ENCODE measurements around the gene RASA2. TPM values are rescaled to one million over a fixed set of nuclear protein-coding genes. Genes with fewer than 3 reads are reported as not detected.

The RASA2 gene
- polyA plus RNA-seq (ENCODE audit: low read depth in 6 of 6), result 10 to 100 TPM; 23.8 to 61.4 (median 49.6) TPM

GRCh38 chr3:141486746-141487520, at the start of gene RASA2:
Gene RASA2, plus strand, starts transcription at chr3:141487027. Its CDS starts 57 bp downstream, at chr3:141487084.
- H3K36me3 Mint-ChIP-seq, result peaks cover 0 to 13% of the 10 kb centered on the region in 2 donors
- DNase-seq (peak; percentile 70), ATAC-seq (ENCODE audit: low read depth in 2 of 2) (peak; percentile 65 to 68)
- peaks cover 64 to 75% (median 73%) of the 10 kb centered on the region in 3 donors for H3K4me1 Mint-ChIP-seq
- H3K9me3 Mint-ChIP-seq, result peaks cover 0 to 2% (median 0%) of the 10 kb centered on the region in 7 donors
- peak within 1 kb of the TSS; percentile 85 to 99 (median 96) for H3K27ac Mint-ChIP-seq
- H3K4me3 Mint-ChIP-seq, result peak within 1 kb of the TSS; percentile 83 to 97 (median 93)
- H3K27me3 Mint-ChIP-seq, result no peaks in the 10 kb centered on the region

- Mint-ChIP-seq H3K4me1 (peaks cover 5 to 24% (median 8%) of the 10 kb centered on the region in 3 donors), H3K27me3 (no peaks in the 10 kb centered on the region), H3K27ac (peak overlapping the region in 1 of 6 donors; percentile 5), H3K36me3 (peaks cover 8 to 14% of the 10 kb centered on the region in 2 donors), H3K4me3 (no peak overlapping the region), H3K9me3 (no peaks in the 10 kb centered on the region)
- no peak for DNase-seq
- ATAC-seq (ENCODE audit: low read depth in 2 of 2), result no peak
Measured at GRCh38 chr3:141439589-141439988, 47.2 kb upstream of the RASA2 start.

- DNase-seq, result no peak
- peak in 1 of 2 donors; percentile 5 for ATAC-seq (ENCODE audit: low read depth in 2 of 2)
- Mint-ChIP-seq H3K4me1 (peaks cover 5 to 24% (median 8%) of the 10 kb centered on the region in 3 donors), H3K27me3 (no peaks in the 10 kb centered on the region), H3K4me3 (no peak overlapping the region), H3K9me3 (no peaks in the 10 kb centered on the region), H3K36me3 (peaks cover 14% of the 10 kb centered on the region in 2 donors), H3K27ac (peak overlapping the region in 2 of 6 donors; percentile 22 to 74)
Measured at GRCh38 chr3:141440942-141441341, 45.9 kb upstream of the RASA2 start.

GRCh38 chr3:141441381-141442364, 45.2 kb upstream of the RASA2 start:
- Mint-ChIP-seq H3K36me3 (peaks cover 14% of the 10 kb centered on the region in 2 donors), H3K27ac (peak overlapping the region in 2 of 6 donors; percentile 22 to 94), H3K4me3 (peak overlapping the region in 4 of 8 donors; percentile 8 to 35 (median 13)), H3K9me3 (no peaks in the 10 kb centered on the region), H3K4me1 (peaks cover 5 to 24% (median 8%) of the 10 kb centered on the region in 3 donors), H3K27me3 (no peaks in the 10 kb centered on the region)
- ATAC-seq (ENCODE audit: low read depth in 2 of 2), result peak; percentile 100
- peak; percentile 71 for DNase-seq

GRCh38 chr3:141442446-141442845, 44.4 kb upstream of the RASA2 start:
- peaks cover 14% of the 10 kb centered on the region in 2 donors for H3K36me3 Mint-ChIP-seq
- no peaks in the 10 kb centered on the region for H3K9me3 Mint-ChIP-seq
- no peaks in the 10 kb centered on the region for H3K27me3 Mint-ChIP-seq
- DNase-seq, result no peak
- peaks cover 5 to 24% (median 8%) of the 10 kb centered on the region in 3 donors for H3K4me1 Mint-ChIP-seq
- peak overlapping the region in 1 of 6 donors; percentile 94 for H3K27ac Mint-ChIP-seq
- no peak for ATAC-seq (ENCODE audit: low read depth in 2 of 2)
- no peak overlapping the region for H3K4me3 Mint-ChIP-seq

- H3K27ac Mint-ChIP-seq, result no peak overlapping the region
- ATAC-seq (ENCODE audit: low read depth in 2 of 2), result no peak
- peaks cover 5 to 24% (median 8%) of the 10 kb centered on the region in 3 donors for H3K4me1 Mint-ChIP-seq
Measured at GRCh38 chr3:141442914-141443313, 43.9 kb upstream of the RASA2 start.

GRCh38 chr3:141444586-141445285, 42.1 kb upstream of the RASA2 start:
- Mint-ChIP-seq H3K4me3 (no peak overlapping the region), H3K36me3 (peaks cover 14% of the 10 kb centered on the region in 2 donors), H3K9me3 (no peaks in the 10 kb centered on the region), H3K27ac (peak overlapping the region in 1 of 6 donors; percentile 44), H3K27me3 (no peaks in the 10 kb centered on the region), H3K4me1 (peaks cover 5 to 21% (median 8%) of the 10 kb centered on the region in 3 donors)
- ATAC-seq (ENCODE audit: low read depth in 2 of 2), result no peak
- no peak for DNase-seq

More at GRCh38 chr3:141442914-141443313, 43.9 kb upstream of the RASA2 start:
- Mint-ChIP-seq H3K4me3 (no peak overlapping the region), H3K27me3 (no peaks in the 10 kb centered on the region), H3K36me3 (peaks cover 14% of the 10 kb centered on the region in 2 donors), H3K9me3 (no peaks in the 10 kb centered on the region)
- no peak for DNase-seq

GRCh38 chr3:141445990-141446389, 40.8 kb upstream of the RASA2 start:
- Mint-ChIP-seq H3K4me1 (peaks cover 5 to 14% (median 7%) of the 10 kb centered on the region in 3 donors), H3K27me3 (no peaks in the 10 kb centered on the region), H3K9me3 (no peaks in the 10 kb centered on the region), H3K36me3 (peaks cover 14% of the 10 kb centered on the region in 2 donors), H3K27ac (no peak overlapping the region), H3K4me3 (no peak overlapping the region)
- ATAC-seq (ENCODE audit: low read depth in 2 of 2) (no peak), DNase-seq (no peak)

- Mint-ChIP-seq H3K27ac (no peak overlapping the region), H3K27me3 (no peaks in the 10 kb centered on the region), H3K9me3 (no peaks in the 10 kb centered on the region), H3K36me3 (peaks cover 14% of the 10 kb centered on the region in 2 donors), H3K4me3 (no peak overlapping the region), H3K4me1 (peaks cover 0 to 7% (median 0%) of the 10 kb centered on the region in 3 donors)
- no peak for DNase-seq
- ATAC-seq (ENCODE audit: low read depth in 2 of 2), result no peak
Measured at GRCh38 chr3:141446737-141447136, 40.1 kb upstream of the RASA2 start.

- DNase-seq (no peak), ATAC-seq (ENCODE audit: low read depth in 2 of 2) (no peak)
- Mint-ChIP-seq H3K4me1 (peaks cover 0 to under 1% (median 0%) of the 10 kb centered on the region in 3 donors), H3K36me3 (peaks cover 14% of the 10 kb centered on the region in 2 donors), H3K4me3 (no peak overlapping the region), H3K9me3 (no peaks in the 10 kb centered on the region), H3K27me3 (no peaks in the 10 kb centered on the region), H3K27ac (peak overlapping the region in 1 of 6 donors; percentile 39)
Measured at GRCh38 chr3:141447383-141447782, 39.4 kb upstream of the RASA2 start.

- H3K4me1 Mint-ChIP-seq, result no peaks in the 10 kb centered on the region
- H3K4me3 Mint-ChIP-seq, result no peak overlapping the region
- peaks cover 7 to 14% of the 10 kb centered on the region in 2 donors for H3K36me3 Mint-ChIP-seq
- no peak for ATAC-seq (ENCODE audit: low read depth in 2 of 2)
- no peaks in the 10 kb centered on the region for H3K27me3 Mint-ChIP-seq
- no peaks in the 10 kb centered on the region for H3K9me3 Mint-ChIP-seq
- DNase-seq, result no peak
- H3K27ac Mint-ChIP-seq, result no peak overlapping the region
Measured at GRCh38 chr3:141448606-141449220, 38.1 kb upstream of the RASA2 start.

- ATAC-seq (ENCODE audit: low read depth in 2 of 2) (no peak), DNase-seq (no peak)
- Mint-ChIP-seq H3K4me3 (no peak overlapping the region), H3K9me3 (no peaks in the 10 kb centered on the region), H3K36me3 (peaks cover 0 to 7% of the 10 kb centered on the region in 2 donors), H3K4me1 (peaks cover 0 to 2% (median under 1%) of the 10 kb centered on the region in 3 donors), H3K27ac (peak overlapping the region in 1 of 6 donors; percentile 77), H3K27me3 (no peaks in the 10 kb centered on the region)
Measured at GRCh38 chr3:141449424-141449823, 37.4 kb upstream of the RASA2 start.
